Measurements from ENCODE around the gene HDHD5.
A peak's percentile ranks its signal among the peaks of the same experiment; 100 is the strongest.

The HDHD5 gene

GRCh38 chr22:17114173-17114897 is 44.7 kb downstream of the HDHD5 start:
- no peak for TF ChIP-seq CTCF (conservative IDR thresholded peaks at IDR 0.05)
- H3K27ac ChIP-seq = peak overlapping the region; percentile 95; the same call in 1 of the 2 replicates

- no peak for TF ChIP-seq CTCF (conservative IDR thresholded peaks at IDR 0.05)
- H3K27ac ChIP-seq = peak overlapping the region; percentile 27; the same call in 1 of the 2 replicates
These were observed 45.5 kb downstream of the HDHD5 start for GRCh38 chr22:17113600-17113999.

- TF ChIP-seq CTCF (conservative IDR thresholded peaks at IDR 0.05) = no peak
These were observed 46.5 kb downstream of the HDHD5 start for GRCh38 chr22:17112491-17113042.

GRCh38 chr22:17110791-17111550 is 48.1 kb downstream of the HDHD5 start:
- no peak overlapping the region for H3K27ac ChIP-seq
- no peak for TF ChIP-seq CTCF (conservative IDR thresholded peaks at IDR 0.05)

More at GRCh38 chr22:17112491-17113042, 46.5 kb downstream of the HDHD5 start:
- peak overlapping the region; percentile 27 for H3K27ac ChIP-seq

GRCh38 chr22:17109976-17110375 is 49.1 kb downstream of the HDHD5 start:
- no peak for TF ChIP-seq CTCF (conservative IDR thresholded peaks at IDR 0.05)
- H3K27ac ChIP-seq = no peak overlapping the region

GRCh38 chr22:17109113-17109865 is 49.8 kb downstream of the HDHD5 start:
- no peak overlapping the region for H3K27ac ChIP-seq
- TF ChIP-seq CTCF (conservative IDR thresholded peaks at IDR 0.05) = no peak

Measured in VCaP (cell line).